K562 (cell line): ENCODE measurements around the gene SAMD11. TPM values are rescaled to one million over a fixed set of nuclear protein-coding genes. Genes with fewer than 3 reads are reported as not detected.

Source experiments
- JUN ChIP-seq, 2 experiments: sonication (generic) in 1 of 2; formaldehyde crosslinking in 1 of 2; IDR thresholded peaks; 2 replicates each; pipeline versions ENCODE4 v1.6.1 to v1.8.0; 2012 to 2022; ENCODE audit warnings: borderline replicate concordance in 2 of 2, mild to moderate bottlenecking in 2 of 2, improper control_type of control experiment in 1 of 2, low read depth in 1 of 2, low read length in 1 of 2, missing genetic modification reagents in 1 of 2
- NCOA1 ChIP-seq: fragments of 450-650 bp; IDR thresholded peaks from 2 replicates; pipeline ENCODE4 v1.6.1; 2016; ENCODE audit warnings: low read depth
- NFE2L1 ChIP-seq: fragments of 450-650 bp; IDR thresholded peaks from 2 replicates; pipeline ENCODE4 v1.6.1; 2016; ENCODE audit warnings: missing genetic modification characterization, low read depth, mild to moderate bottlenecking, missing compliant biosample characterization, moderate library complexity, borderline replicate concordance
- PCBP1 ChIP-seq: fragments of 200-400 bp; formaldehyde crosslinking; IDR thresholded peaks from 2 replicates; pipeline ENCODE4 v1.6.1; 2018; ENCODE audit warnings: mild to moderate bottlenecking, low read depth, low read length; ENCODE audit not compliant: poor library complexity, severe bottlenecking
- PCBP2 ChIP-seq: fragments of 200-400 bp; formaldehyde crosslinking; IDR thresholded peaks from 2 replicates; pipeline ENCODE4 v1.6.1; 2018; ENCODE audit warnings: low read length, low read depth, mild to moderate bottlenecking, moderate library complexity; ENCODE audit not compliant: poor library complexity, severe bottlenecking
- SETDB1 ChIP-seq: IDR thresholded peaks from one replicate; pipeline ENCODE4 v1.6.1; 2012; ENCODE audit warnings: low read length, control low read depth, inconsistent platforms
- SRF ChIP-seq, 2 experiments: fragments of 250-450, 450-650 bp in 1 of 2; sonication (Bioruptor Pico) in 1 of 2; sonication (generic) in 1 of 2; formaldehyde crosslinking; IDR thresholded peaks; 2 replicates each; pipeline versions ENCODE4 v1.5.0 to v1.5.1; 2020 to 2022; ENCODE audit warnings: mild to moderate bottlenecking in 1 of 2, missing genetic modification reagents in 1 of 2
- TSHZ1 ChIP-seq: fragments of 250-450 bp; sonication (Bioruptor Pico); IDR thresholded peaks from 2 replicates; pipeline ENCODE4 v1.4.0; 2020; ENCODE audit warnings: mild to moderate bottlenecking, moderate library complexity
- XRCC5 ChIP-seq: fragments of 200-400 bp; formaldehyde crosslinking; IDR thresholded peaks from 2 replicates; pipeline ENCODE4 v1.6.1; 2017; ENCODE audit warnings: low read depth, mild to moderate bottlenecking, low read length
- ZNF133 ChIP-seq: fragments of 250-450 bp; sonication (Bioruptor Pico); IDR thresholded peaks from 2 replicates; pipeline ENCODE4 v1.4.0; 2020; ENCODE audit warnings: mild to moderate bottlenecking
- ZNF263 ChIP-seq: sonication (generic); formaldehyde crosslinking; IDR thresholded peaks from 2 replicates; pipeline ENCODE4 v1.8.0; 2022; ENCODE audit warnings: mild to moderate bottlenecking, missing genetic modification reagents, borderline replicate concordance
- polyA plus RNA-seq, 8 experiments: library from polyadenylated mRNA; depleted of rRNA in 4 of 8; stranded (reverse) in 5 of 8; unstranded in 3 of 8; fragments of >200 nt; fragmentation: Nextera tagmentation in 2 of 8; fragmentation: Illumina TruSeq in 1 of 8; extraction: Ambion mirVana in 2 of 8; extraction: Trizol in 1 of 8; gene quantifications; 2 replicates each; pipeline versions ENCODE4 v1.2.1 to v1.2.3, GENCODE V29; 2011 to 2014; ENCODE audit warnings: inconsistent platforms in 1 of 8, missing spikeins in 1 of 8
- total RNA-seq, 7 experiments: library from RNA; depleted of rRNA in 6 of 7; stranded (reverse); fragments of >200 nt in 6 of 7; fragmentation: Illumina TruSeq in 2 of 7; extraction: Trizol in 2 of 7; gene quantifications; 2 replicates each; pipeline versions ENCODE4 v1.2.1 to v1.2.3, GENCODE V29; 2011 to 2021; ENCODE audit warnings: low replicate concordance in 1 of 7
- TF ChIP-seq, protein P1 (sequence below): fragments of 450-650 bp; IDR thresholded peaks from 2 replicates; pipeline ENCODE4 v1.6.1; 2016; ENCODE audit warnings: mild to moderate bottlenecking, moderate library complexity

SAMD11 gene
- total and polyA plus RNA-seq, 9 of the 15 experiments (the other 6 are each of a cell fraction or from before 2014, with no cell fraction given): 0.07 to 0.82 (median 0.11) TPM; not detected in 2

DNA sequence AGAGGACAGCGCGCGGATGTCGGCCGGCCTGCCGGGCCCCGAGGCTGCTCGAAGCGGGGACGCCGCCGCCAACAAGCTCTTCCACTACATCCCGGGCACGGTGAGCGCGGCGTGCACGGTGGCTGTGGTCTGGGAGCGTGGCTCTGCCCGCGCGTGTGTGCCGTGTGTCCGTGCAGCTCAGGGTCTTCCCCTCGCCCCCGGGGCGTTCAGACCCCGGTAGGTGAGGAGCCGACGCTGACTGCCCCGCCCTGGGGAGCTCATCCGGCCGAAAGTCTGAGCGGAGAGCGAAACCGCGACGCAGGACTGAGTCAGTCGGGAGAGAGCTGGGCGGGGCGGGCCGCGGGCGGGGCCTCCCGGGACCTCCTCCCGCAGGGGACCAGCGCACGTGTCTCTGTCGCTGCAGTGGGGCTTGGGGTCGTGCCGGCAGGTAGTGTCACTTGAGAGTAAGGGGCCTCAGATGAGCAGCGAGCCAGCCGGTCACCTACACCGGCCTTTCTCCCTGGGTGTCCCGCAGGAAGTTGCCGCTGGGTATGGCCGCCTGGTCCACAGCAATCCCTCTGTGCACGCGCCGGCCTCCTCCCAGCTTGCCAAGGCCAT, 43.1 kb downstream of the SAMD11 start (continued):
- TF ChIP-seq SRF (CRISPR knock-in tag; IDR thresholded peaks at IDR 0.05): peak in 1 of 2 experiments; percentile 62; a peak in 2 of 4 replicates
- no peak for TF ChIP-seq SETDB1
- peak; percentile 67 for TF ChIP-seq ZNF263 (CRISPR knock-in tag)
- TF ChIP-seq, protein P1, sequence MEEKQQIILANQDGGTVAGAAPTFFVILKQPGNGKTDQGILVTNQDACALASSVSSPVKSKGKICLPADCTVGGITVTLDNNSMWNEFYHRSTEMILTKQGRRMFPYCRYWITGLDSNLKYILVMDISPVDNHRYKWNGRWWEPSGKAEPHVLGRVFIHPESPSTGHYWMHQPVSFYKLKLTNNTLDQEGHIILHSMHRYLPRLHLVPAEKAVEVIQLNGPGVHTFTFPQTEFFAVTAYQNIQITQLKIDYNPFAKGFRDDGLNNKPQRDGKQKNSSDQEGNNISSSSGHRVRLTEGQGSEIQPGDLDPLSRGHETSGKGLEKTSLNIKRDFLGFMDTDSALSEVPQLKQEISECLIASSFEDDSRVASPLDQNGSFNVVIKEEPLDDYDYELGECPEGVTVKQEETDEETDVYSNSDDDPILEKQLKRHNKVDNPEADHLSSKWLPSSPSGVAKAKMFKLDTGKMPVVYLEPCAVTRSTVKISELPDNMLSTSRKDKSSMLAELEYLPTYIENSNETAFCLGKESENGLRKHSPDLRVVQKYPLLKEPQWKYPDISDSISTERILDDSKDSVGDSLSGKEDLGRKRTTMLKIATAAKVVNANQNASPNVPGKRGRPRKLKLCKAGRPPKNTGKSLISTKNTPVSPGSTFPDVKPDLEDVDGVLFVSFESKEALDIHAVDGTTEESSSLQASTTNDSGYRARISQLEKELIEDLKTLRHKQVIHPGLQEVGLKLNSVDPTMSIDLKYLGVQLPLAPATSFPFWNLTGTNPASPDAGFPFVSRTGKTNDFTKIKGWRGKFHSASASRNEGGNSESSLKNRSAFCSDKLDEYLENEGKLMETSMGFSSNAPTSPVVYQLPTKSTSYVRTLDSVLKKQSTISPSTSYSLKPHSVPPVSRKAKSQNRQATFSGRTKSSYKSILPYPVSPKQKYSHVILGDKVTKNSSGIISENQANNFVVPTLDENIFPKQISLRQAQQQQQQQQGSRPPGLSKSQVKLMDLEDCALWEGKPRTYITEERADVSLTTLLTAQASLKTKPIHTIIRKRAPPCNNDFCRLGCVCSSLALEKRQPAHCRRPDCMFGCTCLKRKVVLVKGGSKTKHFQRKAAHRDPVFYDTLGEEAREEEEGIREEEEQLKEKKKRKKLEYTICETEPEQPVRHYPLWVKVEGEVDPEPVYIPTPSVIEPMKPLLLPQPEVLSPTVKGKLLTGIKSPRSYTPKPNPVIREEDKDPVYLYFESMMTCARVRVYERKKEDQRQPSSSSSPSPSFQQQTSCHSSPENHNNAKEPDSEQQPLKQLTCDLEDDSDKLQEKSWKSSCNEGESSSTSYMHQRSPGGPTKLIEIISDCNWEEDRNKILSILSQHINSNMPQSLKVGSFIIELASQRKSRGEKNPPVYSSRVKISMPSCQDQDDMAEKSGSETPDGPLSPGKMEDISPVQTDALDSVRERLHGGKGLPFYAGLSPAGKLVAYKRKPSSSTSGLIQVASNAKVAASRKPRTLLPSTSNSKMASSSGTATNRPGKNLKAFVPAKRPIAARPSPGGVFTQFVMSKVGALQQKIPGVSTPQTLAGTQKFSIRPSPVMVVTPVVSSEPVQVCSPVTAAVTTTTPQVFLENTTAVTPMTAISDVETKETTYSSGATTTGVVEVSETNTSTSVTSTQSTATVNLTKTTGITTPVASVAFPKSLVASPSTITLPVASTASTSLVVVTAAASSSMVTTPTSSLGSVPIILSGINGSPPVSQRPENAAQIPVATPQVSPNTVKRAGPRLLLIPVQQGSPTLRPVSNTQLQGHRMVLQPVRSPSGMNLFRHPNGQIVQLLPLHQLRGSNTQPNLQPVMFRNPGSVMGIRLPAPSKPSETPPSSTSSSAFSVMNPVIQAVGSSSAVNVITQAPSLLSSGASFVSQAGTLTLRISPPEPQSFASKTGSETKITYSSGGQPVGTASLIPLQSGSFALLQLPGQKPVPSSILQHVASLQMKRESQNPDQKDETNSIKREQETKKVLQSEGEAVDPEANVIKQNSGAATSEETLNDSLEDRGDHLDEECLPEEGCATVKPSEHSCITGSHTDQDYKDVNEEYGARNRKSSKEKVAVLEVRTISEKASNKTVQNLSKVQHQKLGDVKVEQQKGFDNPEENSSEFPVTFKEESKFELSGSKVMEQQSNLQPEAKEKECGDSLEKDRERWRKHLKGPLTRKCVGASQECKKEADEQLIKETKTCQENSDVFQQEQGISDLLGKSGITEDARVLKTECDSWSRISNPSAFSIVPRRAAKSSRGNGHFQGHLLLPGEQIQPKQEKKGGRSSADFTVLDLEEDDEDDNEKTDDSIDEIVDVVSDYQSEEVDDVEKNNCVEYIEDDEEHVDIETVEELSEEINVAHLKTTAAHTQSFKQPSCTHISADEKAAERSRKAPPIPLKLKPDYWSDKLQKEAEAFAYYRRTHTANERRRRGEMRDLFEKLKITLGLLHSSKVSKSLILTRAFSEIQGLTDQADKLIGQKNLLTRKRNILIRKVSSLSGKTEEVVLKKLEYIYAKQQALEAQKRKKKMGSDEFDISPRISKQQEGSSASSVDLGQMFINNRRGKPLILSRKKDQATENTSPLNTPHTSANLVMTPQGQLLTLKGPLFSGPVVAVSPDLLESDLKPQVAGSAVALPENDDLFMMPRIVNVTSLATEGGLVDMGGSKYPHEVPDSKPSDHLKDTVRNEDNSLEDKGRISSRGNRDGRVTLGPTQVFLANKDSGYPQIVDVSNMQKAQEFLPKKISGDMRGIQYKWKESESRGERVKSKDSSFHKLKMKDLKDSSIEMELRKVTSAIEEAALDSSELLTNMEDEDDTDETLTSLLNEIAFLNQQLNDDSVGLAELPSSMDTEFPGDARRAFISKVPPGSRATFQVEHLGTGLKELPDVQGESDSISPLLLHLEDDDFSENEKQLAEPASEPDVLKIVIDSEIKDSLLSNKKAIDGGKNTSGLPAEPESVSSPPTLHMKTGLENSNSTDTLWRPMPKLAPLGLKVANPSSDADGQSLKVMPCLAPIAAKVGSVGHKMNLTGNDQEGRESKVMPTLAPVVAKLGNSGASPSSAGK: peak; percentile 63
- TF ChIP-seq PCBP2: no peak
- TF ChIP-seq ZNF133: no peak
- no peak for TF ChIP-seq XRCC5
- no peak for TF ChIP-seq NCOA1
- peak; percentile 50 for TF ChIP-seq PCBP1
- no peak for TF ChIP-seq NFE2L1
- 0 out of 2 replicates have a peak, but pooled peaks have one; percentile 16 for TF ChIP-seq JUN (IDR thresholded peaks at IDR 0.05; ENCODE audit: borderline replicate concordance, low read depth, low read length)
- TF ChIP-seq JUN (CRISPR knock-in tag; IDR thresholded peaks at IDR 0.05; ENCODE audit: borderline replicate concordance): no peak
- no peak for TF ChIP-seq TSHZ1 (CRISPR knock-in tag)
